HG03439 (cell line): Measurements from ENCODE around the gene UGCG.
"Not testable (repeated sequence)": the region's sequence is repeated elsewhere in the genome, so short reads cannot be mapped to it uniquely, and the experiment has no call there.

Experiments
- ATAC-seq: cut with Tn5 transposase; IDR thresholded peaks from one replicate; pipeline ENCODE4 v1.9.1; 2021; ENCODE audit warnings: mild to moderate bottlenecking, moderate library complexity; ENCODE audit not compliant: unreplicated experiment

UGCG gene

DNA sequence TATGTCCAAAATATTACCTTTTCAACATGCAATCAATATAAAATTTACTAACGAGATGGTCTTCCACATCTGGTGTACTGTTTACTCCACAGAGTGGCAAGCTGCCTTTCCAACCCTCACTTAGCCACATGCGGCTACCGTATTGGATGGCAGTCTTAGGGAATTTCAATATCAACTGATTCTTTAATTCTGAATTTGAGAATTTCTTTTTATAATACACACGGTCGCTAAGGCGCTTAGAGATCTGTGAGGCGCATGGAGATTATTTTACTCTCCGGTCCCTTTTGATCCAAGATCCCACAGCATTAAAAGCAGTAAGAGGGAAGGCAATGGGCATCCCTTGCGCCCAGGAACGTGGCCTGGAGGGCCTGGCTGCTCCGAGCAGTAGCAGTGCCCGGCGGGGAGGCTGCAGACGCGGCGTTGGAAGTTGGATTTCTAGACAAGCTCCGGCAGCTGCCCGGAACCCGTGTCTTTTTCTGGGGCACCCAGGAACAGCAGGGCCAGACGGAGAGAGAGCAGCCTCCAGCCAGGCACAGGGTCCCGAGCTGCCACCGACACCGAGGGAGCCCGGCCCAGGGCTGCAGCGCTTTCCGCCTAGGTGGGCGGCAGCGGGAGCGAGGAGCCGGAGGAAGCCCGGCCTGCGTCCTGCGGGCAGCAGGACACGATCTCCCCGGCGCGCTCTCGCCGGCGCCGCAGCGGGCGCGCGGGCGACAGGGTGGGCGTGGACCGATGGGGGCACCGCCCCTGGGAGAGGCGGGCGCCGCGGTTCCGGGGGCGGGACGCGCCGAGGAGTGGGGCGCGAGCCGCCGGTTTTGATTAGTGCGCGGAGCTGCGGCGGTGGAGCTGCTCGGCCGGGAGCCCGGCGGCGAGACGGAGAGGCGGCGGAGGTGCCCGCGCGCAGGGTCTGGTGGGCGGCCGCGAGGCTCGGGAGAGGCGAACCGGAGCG lies at the start of gene UGCG:
Gene UGCG, plus strand, starts transcription at position 819 of the 946 bp plus-strand sequence. CDS start 402 bp downstream, outside the sequence.
- peak; percentile 76 for ATAC-seq

DNA sequence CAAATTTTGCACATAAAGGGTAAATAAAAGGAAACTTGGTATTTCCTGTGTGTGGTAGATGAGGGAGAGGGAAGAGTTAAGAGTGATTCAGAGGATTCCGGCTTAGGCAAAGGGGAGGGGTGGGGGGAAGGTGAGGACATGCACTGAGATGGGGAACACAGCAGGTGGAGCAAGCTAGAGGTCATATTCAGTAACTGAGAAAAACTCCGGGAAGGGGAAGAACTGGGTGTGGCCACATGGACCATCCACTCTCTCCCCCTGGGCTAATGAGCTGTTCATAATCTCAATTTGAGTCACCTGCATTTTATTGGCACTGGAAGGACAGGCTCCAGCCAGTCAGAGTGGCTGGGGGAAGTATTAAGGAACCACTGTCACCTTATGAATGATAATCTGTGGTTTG lies 45.1 kb upstream of the UGCG start:
- ATAC-seq: no peak

DNA sequence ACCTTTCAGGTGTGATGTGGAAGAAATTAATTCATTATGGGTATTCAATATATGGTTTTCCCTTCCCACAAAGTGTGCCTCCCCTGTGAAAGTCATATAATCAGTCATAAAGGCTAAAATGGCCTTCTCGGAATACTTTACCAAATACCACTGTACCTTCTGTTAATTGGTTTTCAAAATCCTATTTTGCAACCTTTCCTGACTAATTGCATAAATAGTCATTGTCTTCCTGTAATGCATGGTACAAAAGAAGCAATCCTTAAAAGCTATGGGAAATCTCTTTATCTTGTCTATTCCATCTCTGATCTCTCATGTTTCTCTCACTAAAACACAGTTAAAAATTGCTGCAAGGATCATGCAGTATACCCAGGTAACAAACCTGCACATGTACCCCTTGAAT lies 44.3 kb upstream of the UGCG start:
- no peak for ATAC-seq

DNA sequence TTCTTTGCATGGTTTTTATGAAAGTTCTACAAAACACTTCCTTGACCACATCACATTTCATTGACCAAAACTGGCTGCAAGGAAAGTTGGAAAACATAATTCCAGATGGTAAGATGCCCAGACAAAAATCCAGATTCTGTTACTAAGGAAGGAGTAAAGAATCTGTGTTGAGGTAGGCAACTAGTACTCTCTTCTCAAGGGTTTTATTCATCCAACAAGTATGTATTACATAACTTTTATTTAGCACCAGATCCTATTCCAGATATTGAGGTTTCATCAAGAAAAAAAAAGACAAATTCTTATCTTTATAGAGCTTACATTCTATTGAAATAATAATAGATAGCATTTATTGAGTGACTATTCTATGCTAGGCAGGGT lies 43.2 kb upstream of the UGCG start:
- no peak for ATAC-seq

DNA sequence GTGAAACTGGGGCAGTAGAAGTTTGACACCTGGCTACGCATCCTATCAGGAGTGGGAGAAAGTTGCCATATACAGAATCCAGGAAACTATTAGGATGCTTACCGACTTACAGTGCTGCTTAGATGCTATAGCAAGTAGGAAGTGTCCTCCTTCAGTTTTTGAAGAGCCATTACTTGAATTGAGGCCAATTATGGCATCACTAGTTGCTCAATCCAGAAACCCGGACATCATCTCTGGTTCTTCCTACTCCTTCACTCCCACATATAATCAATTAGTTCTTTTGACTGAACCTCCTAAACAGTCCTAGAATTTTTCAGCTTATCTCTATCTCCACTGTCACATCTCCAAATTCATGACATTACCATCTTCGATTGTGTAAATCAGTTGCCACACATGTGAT lies 41.8 kb upstream of the UGCG start:
- no peak for ATAC-seq

DNA sequence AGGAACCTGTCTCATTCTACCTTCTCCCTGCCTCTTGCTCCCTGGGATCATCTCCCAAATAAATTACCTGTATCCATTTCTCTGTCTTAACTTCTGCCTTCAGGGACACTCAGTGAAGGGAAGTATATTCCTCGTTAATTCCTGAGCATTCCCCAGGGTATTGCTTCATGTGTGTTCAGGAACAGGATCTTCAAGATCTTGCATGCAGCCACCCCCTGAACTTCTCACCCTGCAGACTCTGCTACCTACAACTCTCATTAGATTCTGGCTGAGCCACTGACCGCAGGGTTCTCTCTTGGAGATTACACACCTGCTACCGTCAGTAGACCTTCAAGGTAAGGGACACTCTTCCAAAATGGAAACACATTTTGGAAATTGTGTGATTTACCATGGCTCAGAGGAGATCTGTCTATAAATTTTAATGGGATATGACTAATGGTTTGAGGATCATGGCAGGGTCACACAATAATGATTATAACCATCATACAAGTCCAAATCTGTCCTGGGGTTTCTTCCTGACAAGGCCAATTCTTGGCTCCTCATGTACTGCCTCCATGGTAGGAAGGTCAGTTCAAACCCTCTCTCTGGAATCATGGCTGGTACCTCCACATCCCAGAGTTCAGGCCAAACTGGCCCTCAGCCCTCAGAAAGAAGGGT lies 38.9 kb upstream of the UGCG start:
- no peak for ATAC-seq

DNA sequence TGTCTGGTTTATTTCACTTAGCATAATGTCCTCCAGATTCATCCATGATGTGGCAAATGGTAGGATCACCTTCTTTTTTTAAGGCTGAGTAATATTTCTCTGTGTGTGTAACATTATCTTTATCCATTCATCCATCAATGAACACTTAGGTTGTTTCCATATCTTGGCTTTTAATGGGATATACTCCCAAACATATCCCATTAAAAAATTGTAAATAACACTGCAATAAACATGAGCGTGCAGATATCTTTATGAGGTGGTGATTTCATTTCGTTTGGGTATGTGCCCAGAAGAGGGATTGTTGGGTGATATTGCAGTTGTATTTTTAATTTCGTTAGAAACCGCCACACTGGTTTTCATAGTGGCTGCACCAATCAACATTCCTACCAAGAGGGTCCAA lies 36.2 kb upstream of the UGCG start:
- ATAC-seq: no peak

DNA sequence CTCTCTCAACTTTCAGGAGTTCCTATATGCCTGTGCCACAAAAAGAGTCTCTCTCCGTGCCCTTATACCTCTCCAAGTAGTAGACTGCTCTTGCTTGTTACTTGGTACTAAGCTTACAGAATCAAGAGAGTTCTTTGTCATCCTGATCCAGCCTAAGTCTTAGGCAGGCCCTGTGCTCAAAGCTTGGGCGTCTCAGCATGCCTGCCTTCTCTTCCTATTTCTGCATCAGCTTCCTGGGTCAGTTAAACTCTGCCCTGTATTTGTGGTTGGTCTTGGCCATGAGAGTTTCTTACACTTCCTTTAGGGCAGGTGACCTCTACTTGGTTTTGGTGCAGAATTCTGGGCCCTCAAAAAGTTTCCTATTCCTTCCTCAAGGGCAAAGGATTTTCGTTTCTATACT lies 33.0 kb upstream of the UGCG start:
- no peak for ATAC-seq

DNA sequence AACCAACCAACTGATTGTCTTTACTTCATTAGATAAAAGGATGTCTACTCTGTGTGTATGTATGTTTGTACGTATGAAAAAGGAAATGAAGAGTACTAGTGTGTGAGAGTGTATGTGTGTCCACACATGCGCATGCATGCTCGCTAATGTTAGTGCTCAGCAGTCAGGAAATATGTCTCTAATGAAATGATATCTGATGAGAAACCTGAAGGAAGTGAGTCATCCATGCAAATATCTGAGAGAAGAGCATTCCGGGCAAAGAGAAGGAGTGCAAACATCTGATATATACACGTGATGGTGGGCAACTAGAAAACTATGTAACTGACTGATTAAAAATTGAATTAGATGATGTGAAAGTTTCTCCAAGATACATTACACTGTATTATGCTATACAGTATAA lies 29.6 kb upstream of the UGCG start:
- no peak for ATAC-seq

DNA sequence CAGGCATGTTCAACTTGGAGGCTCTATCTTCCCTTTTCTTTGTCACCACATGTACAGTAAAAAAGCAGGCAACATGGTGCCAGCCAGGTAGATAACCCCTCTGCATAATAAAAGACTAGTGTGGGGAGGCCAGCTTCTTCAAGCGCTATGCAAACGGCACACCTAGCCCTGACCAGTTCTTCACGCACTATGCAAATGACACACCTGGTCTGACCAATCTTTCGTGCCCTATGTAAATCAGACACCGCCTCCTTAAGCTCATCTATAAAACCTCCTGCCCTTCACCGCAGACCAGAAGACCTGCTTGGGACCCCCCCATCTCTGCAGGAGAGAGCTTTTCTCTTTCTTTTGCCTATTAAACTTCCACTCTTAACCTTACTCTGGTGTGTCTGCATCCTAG lies 28.1 kb upstream of the UGCG start:
- no peak for ATAC-seq

DNA sequence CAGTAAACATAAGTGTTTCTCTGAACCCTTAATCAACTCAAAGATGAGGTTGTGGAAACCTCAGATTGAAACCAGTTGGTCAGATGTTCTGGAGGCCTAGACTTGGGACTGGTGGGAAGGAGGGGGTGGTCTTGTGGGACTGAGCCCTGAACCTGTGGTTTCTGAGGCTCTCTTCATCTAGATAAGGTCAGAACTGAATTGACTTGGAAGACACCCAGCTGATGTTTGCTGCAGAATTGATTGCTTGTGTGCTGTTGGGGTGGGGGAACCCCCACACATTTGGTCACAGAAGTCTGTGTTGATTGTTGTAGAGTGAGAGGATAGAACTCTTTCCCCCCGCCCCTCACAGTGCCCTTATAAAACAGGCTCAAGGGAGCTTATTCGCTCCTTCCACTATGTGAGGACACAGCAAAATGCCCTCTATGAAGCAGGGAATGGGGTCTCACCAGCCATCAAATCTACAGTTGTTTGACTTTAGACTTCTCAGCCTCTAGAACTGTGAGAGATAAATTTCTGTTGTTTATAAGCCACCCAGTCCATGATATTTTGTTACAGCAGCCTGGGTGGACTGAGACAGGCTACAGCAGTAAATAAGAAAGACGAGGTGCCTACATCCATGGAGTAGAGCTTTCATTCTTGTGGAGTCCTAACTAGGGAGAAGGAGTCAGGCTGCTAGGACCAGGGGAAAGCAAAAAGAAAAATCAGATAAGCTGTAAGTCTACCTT lies 25.7 kb upstream of the UGCG start:
- peak; percentile 58 for ATAC-seq

DNA sequence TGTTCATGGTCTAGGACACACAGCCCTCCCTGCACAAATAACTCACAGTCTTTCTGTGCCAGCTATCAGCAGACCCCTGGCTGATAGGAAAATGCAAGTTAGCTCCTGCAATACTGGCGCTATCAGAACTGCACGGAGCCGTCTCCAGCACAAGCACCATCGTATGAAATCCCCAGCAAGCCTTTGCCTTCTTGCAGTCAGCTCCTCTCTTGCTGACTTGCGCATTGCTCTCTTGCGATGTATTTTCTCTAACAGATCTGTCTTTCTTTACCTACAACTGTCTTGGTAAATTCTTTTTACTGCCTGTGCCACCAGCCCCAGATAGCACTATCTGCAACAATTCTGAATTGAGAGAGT lies 25.1 kb upstream of the UGCG start:
- ATAC-seq: no peak

DNA sequence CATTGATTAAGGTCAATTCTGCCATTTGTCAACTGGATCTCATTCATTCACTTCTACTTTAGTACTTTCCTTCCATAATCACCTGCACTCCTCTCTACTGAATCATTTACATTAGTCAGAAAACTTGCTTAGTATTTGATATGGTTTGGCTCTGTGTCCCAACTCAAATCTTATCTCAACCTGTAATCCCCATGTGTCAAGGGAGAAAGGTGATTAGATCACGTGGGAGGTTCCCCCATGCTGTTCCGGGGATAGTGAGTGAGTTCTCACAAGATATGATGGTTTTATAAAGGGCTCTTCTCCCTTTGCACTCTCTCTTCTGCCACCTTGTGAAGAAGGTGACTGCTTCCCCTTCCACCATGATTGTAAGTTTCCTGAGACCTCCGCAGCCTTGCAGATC lies 23.7 kb upstream of the UGCG start:
- ATAC-seq: no peak

DNA sequence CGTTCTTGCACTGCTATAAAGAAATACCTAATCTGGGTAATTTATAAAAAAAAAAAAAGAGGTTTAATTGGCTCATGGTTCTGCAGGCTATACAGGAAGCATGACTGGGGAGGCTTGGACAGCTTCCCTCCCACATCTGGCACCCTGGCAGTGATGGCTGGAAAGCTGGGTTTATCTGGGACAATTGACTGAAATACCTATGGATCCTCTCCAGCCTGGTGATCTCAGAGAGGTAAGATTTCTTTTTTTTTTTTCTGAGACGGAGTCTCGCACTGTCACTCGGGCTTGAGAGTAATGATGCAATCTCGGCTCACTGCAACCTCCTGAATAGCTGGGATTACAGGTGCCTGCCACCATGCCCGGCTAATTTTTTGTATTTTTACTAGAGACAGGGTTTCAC lies 22.7 kb upstream of the UGCG start:
- ATAC-seq: no peak

DNA sequence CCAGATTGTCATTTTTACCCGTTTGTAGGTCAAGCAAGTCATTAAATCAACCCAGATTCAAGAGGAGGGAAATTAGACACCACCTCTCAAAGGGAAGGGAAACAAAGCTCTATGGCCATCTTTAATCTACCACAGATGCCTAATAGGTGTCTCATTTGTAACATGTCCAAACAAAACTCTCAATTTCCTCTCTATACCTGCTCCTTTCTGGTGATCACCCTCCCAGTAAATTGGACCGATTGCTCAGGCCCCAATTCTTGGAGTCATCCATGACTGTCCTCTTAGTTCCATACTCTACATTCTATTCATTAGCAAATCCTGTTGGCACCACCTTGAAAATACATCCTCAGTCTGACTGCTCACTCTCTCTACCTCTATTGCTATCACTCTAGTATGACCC lies 22.1 kb upstream of the UGCG start:
- no peak for ATAC-seq

DNA sequence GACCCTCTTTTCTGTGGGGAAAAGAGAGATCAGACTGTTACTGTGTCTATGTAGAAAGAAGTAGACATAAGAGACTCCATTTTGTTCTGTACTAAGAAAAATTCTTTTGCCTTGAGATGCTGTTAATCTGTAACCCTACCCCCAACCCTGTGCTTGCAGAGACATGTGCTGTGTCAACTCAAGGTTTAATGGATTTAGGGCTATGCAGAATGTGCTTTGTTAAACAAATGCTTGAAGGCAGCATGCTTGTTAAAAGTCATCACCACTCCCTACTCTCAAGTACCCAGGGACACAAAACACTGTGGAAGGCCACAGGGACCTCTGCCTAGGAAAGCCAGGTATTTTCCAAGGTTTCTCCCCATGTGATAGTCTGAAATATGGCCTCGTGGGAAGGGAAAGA lies 21.3 kb upstream of the UGCG start:
- not testable (repeated sequence) for ATAC-seq

DNA sequence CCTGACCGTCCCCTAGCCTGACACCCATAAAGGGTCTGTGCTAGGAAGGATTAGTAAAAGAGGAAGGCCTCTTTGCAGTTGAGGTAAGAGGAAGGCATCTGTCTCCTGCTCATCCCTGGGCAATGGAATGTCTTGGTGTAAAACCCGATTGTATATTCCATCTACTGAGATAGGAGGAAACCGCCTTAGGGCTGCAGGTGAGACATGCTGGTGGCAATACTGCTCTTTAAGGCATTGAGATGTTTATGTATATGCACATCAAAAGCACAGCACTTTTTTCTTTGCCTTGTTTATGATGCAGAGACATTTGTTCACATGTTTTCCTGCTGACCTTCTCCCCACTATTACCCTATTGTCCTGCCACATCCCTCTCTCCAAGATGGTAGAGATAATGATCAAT lies 20.9 kb upstream of the UGCG start:
- ATAC-seq: not testable (repeated sequence)

DNA sequence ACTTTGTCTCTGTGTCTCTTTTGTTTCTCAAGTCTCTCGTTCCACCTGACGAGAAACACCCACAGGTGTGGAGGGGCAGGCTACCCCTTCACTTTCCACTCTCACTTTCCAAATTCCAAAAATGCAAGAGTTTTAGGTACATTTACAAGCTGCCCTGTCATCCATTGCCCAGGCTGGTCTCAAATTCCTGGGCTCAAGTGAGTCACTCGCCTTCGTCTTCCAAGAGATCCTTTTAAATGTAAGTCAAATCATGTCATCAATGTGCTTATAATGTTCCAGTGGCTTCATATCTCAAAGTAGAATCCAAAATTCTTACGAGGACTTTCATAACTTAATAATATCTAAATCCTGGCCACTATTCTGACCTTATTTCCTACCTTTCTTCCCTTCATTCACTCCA lies 20.4 kb upstream of the UGCG start:
- no peak for ATAC-seq

DNA sequence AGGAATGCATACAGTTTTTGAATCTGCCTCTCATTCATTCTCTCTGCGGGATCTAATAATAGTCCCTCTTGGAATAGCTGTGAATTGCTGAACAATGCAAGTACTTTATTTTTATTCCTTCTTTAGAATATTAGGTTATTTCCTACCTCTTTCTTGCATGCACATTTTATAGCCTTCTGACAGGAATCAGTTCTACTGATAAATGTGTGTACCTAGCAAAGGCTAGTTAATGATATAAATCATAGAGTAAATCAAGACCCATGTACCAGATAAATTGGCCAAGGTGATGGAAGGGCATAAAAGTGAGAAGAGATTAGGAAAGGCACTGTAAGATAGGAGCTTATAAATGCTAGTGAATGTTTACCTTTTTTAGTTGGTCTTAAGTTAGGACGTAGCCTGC lies 19.2 kb upstream of the UGCG start:
- no peak for ATAC-seq

DNA sequence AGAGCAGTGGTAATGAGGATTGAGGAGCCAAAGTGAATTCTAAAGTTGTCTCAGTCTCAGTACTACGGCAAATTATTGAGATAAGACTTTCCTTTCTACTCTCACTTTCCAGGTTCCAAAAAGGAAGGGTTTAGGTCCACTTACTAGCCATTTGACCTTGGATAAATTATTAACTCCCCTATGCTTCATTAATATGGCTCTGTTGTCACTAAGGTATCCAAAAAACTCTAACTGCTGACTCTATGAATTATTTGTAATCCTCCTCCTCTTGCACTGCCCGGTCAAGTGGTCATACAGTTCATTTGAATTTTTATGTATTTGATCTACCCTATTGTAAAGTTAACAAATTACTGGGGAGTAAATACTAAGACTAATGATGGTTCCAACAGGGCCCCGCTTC lies 17.7 kb upstream of the UGCG start:
- no peak for ATAC-seq

DNA sequence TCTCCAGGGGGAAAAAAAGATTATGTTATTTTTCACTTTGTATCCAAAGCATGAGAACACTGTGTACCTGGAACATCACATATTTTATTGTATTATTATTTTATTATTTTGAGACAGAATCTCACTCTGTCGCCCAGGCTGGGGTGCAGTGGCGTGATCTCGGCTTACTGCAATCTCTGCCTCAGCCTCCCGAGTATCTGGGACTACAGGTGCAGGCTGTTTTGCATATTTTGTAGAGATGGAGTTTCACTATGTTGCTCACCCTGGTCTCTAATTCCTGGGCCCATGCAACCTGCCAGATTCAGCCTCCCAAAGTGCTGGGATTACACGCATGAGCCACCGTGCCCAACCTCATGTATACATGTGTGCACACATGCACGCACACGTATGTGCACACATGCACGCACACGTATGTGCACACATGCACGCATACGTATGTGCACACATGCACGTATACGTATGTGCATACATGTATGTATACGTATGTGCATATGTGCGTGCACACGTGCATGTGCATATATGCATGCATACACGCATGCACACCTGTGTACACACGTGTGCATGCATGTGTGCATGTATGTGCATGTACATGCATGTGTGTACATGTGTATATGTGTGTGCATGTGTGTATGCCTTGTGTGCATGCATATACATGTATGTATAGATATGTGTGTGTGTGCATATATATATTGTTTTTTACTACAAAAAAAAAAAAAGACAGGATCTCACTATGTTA lies 9.5 kb upstream of the UGCG start:
- ATAC-seq: no peak
